ENCODE results near the gene BEGAIN.

DNA sequence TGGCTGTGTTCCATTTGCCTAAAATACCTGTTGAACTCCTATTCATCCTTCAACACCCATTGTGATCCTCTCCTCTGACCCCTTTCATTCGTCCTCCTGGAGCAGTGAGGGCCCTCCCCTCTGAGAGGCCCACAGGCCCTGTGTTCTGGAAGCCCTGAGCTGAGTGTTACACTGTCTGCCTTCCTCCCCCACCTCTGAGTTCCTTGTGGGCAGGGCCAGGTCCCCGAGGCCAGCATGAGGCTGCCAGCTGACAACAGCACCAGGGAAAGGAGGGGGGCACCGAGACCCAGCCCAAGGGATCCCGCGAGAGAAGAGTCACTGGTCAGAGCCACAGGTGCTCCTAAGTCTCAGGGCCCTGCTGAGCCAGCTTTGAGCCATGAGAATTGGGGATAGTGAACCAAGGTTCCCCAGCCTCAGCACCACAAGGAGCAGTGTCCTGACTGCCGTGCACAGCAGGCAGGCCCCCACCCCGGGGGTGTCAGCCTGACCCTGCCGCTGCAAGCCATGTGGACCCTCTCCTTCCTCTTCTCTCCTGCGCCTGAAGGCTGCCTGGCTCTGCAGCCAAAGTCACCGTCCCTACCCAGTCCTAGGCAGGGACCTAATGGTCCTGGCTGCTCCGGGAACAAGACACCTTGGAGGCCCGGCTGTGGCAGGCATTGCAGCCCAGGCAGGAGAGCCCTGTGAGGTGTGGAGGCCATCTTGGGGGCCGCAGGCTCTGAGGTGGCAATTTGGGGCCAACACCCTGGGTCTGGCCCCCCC lies 52.5 kb downstream of the BEGAIN start:
- no peak for TF ChIP-seq CTCF (IDR thresholded peaks at IDR 0.05)
- no peak for TF ChIP-seq POLR2A (IDR thresholded peaks at IDR 0.05; ENCODE audit: low read depth)
- no peak for TF ChIP-seq POLR2AphosphoS5 (IDR thresholded peaks at IDR 0.05)

All from esophagus muscularis mucosa (tissue), 3 donors.